Measurements from ENCODE around the gene RBM33. TPM values are rescaled to one million over a fixed set of nuclear protein-coding genes. Genes with fewer than 3 reads are reported as not detected.

The RBM33 gene
- total and polyA plus RNA-seq, 2 of the 13 experiments (the other 11 are each of a cell fraction or from before 2014, with no cell fraction given): 12.4 to 28.9 TPM

DNA sequence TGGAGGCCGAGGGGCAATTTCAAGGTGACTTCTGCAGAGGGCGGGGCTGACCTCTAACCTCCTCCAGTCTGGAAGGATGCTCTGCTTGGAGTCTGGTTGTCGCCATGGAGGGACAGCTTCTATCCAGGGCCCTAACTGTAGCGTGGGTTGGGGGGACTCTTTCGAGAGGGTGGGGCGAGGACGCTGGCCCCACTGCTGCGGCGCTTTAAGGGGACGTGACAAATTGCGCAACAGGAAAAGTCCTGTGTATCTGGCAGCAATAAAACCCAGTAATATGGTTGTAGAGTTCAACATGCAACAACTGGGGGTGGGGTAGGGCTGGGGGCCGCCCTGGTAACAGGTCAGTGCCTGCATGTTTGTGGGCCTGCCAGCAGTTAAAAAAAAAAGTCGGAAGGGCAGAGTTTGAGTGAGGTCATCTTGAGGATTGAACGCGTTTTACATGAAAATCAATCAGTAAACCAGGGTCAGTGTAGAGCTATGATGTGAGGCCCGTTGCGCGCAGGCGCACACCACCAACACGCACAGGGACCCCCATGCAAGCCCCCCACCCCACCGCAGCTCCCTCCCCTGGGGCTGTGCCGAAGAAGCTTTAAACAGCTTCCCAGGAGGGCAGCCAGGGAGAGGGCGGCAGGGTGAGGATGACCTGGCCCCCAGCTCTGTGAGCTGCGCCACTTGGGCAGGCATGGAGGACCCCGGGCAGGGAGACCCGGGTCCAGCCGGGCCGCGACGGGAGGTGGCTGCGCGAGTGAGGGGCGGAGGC lies 163.5 kb downstream of the RBM33 start (continued):
- TF ChIP-seq SNAI1 (CRISPR knock-in tag; IDR thresholded peaks at IDR 0.05; ENCODE audit: borderline replicate concordance) (no peak), AHR (CRISPR knock-in tag; IDR thresholded peaks at IDR 0.05) (no peak), SIX1 (CRISPR knock-in tag; IDR thresholded peaks at IDR 0.05; ENCODE audit: borderline replicate concordance) (no peak), ATF7 (IDR thresholded peaks at IDR 0.05) (no peak), ATF7 (CRISPR knock-in tag; IDR thresholded peaks at IDR 0.05) (peak; percentile 68; the same call in 1 of the 2 replicates), ZNF260 (CRISPR knock-in tag; IDR thresholded peaks at IDR 0.05; ENCODE audit: borderline replicate concordance, low read depth) (no peak)
- TF ChIP-seq, protein P1, sequence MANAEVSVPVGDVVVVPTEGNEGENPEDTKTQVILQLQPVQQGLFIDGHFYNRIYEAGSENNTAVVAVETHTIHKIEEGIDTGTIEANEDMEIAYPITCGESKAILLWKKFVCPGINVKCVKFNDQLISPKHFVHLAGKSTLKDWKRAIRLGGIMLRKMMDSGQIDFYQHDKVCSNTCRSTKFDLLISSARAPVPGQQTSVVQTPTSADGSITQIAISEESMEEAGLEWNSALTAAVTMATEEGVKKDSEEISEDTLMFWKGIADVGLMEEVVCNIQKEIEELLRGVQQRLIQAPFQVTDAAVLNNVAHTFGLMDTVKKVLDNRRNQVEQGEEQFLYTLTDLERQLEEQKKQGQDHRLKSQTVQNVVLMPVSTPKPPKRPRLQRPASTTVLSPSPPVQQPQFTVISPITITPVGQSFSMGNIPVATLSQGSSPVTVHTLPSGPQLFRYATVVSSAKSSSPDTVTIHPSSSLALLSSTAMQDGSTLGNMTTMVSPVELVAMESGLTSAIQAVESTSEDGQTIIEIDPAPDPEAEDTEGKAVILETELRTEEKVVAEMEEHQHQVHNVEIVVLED (CRISPR knock-in tag; IDR thresholded peaks at IDR 0.05; ENCODE audit: borderline replicate concordance): 0 out of 2 replicates have a peak, but pooled peaks have one; percentile 31
- TF ChIP-seq, protein P2, sequence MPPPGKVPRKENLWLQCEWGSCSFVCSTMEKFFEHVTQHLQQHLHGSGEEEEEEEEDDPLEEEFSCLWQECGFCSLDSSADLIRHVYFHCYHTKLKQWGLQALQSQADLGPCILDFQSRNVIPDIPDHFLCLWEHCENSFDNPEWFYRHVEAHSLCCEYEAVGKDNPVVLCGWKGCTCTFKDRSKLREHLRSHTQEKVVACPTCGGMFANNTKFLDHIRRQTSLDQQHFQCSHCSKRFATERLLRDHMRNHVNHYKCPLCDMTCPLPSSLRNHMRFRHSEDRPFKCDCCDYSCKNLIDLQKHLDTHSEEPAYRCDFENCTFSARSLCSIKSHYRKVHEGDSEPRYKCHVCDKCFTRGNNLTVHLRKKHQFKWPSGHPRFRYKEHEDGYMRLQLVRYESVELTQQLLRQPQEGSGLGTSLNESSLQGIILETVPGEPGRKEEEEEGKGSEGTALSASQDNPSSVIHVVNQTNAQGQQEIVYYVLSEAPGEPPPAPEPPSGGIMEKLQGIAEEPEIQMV (CRISPR knock-in tag; IDR thresholded peaks at IDR 0.05; ENCODE audit: low read depth): no peak
- TF ChIP-seq, protein P3, sequence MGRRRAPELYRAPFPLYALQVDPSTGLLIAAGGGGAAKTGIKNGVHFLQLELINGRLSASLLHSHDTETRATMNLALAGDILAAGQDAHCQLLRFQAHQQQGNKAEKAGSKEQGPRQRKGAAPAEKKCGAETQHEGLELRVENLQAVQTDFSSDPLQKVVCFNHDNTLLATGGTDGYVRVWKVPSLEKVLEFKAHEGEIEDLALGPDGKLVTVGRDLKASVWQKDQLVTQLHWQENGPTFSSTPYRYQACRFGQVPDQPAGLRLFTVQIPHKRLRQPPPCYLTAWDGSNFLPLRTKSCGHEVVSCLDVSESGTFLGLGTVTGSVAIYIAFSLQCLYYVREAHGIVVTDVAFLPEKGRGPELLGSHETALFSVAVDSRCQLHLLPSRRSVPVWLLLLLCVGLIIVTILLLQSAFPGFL (CRISPR knock-in tag; IDR thresholded peaks at IDR 0.05): no peak
- TF ChIP-seq, protein P4, sequence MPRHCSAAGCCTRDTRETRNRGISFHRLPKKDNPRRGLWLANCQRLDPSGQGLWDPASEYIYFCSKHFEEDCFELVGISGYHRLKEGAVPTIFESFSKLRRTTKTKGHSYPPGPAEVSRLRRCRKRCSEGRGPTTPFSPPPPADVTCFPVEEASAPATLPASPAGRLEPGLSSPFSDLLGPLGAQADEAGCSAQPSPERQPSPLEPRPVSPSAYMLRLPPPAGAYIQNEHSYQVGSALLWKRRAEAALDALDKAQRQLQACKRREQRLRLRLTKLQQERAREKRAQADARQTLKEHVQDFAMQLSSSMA (CRISPR knock-in tag; IDR thresholded peaks at IDR 0.05): no peak
- TF ChIP-seq, protein P5, sequence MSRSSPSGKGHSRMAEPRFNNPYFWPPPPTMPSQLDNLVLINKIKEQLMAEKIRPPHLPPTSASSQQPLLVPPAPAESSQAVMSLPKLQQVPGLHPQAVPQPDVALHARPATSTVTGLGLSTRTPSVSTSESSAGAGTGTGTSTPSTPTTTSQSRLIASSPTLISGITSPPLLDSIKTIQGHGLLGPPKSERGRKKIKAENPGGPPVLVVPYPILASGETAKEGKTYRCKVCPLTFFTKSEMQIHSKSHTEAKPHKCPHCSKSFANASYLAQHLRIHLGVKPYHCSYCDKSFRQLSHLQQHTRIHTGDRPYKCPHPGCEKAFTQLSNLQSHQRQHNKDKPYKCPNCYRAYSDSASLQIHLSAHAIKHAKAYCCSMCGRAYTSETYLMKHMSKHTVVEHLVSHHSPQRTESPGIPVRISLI (CRISPR knock-in tag; IDR thresholded peaks at IDR 0.05; ENCODE audit: borderline replicate concordance): peak; percentile 94
